Right lobe of liver (tissue), 4 donors: Measurements from ENCODE around the gene MYH10.

Experiments used
- POLR2A ChIP-seq: fragments of 450-650 bp; IDR thresholded peaks from one replicate; pipeline ENCODE4 v1.6.1; 2017; ENCODE audit warnings: antibody characterized with exemption, mild to moderate bottlenecking
- TF ChIP-seq, protein P1 (sequence below), 4 donors: fragments of 200-600 bp in 3 of 4; fragments of 450-650 bp in 1 of 4; IDR thresholded peaks; one replicate each; pipeline versions ENCODE4 v1.5.1 to v1.8.0; 2016 to 2022; ENCODE audit warnings: antibody characterized with exemption in 4 of 4, mild to moderate bottlenecking in 2 of 4
- donor health status: DM: no; HTN: no; CAD: no.
- donor health status: DM: no; HTN: no; CAD: no.
- donor health status: DM: no; HTN: yes; CAD: no.

DNA sequence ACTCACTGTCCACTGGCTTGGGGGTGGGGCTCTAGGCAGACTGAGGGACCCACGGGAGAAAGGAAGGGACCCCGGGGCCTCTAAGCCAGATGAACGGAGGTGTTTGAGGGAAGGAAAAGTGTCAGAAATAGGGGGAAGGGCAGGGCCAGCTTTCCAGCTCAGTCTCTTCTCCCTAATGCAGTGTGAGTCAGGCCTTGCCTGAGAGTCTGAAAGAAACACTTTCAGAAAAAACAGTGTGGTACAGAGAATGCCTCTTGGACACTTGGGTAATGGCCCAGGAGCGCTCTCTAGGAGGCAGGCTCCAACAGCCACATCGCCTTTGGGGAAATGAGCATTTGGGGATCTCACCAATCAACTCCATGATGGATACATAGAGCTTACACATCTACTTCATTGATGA, 148.0 kb downstream of the MYH10 start:
- TF ChIP-seq, protein P1, sequence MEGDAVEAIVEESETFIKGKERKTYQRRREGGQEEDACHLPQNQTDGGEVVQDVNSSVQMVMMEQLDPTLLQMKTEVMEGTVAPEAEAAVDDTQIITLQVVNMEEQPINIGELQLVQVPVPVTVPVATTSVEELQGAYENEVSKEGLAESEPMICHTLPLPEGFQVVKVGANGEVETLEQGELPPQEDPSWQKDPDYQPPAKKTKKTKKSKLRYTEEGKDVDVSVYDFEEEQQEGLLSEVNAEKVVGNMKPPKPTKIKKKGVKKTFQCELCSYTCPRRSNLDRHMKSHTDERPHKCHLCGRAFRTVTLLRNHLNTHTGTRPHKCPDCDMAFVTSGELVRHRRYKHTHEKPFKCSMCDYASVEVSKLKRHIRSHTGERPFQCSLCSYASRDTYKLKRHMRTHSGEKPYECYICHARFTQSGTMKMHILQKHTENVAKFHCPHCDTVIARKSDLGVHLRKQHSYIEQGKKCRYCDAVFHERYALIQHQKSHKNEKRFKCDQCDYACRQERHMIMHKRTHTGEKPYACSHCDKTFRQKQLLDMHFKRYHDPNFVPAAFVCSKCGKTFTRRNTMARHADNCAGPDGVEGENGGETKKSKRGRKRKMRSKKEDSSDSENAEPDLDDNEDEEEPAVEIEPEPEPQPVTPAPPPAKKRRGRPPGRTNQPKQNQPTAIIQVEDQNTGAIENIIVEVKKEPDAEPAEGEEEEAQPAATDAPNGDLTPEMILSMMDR (IDR thresholded peaks at IDR 0.05): no peak
- no peak for TF ChIP-seq POLR2A
